ENCODE measurements around the gene IMMP2L.

DNA sequence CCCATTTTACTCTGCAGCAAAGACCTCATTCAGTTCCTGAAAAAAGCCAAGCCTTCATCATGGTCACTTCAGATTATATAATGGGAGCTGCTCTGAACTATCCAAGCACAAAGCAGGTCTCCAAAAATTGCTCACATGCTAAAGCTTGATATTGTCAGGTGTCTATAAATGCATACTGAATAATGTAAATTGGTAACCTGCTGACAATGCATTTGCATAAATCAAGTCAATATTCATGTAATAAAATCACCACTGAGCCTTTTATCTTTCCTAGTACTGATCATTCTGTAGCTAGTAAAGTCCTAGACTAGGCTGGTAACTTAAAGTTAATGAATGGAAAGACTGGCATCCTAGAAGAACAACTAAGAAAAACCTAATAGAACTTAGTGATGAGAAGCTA is 188.3 kb downstream of the IMMP2L start:
- TF ChIP-seq SIN3A (IDR thresholded peaks at IDR 0.05; ENCODE audit: borderline replicate concordance, insufficient read depth, low read length) (no peak), TAF1 (IDR thresholded peaks at IDR 0.05; ENCODE audit: borderline replicate concordance, insufficient read depth, low read length) (no peak), POLR2AphosphoS5 (IDR thresholded peaks at IDR 0.05; ENCODE audit: low read depth, low read length) (no peak)
- TF ChIP-seq, protein P1, sequence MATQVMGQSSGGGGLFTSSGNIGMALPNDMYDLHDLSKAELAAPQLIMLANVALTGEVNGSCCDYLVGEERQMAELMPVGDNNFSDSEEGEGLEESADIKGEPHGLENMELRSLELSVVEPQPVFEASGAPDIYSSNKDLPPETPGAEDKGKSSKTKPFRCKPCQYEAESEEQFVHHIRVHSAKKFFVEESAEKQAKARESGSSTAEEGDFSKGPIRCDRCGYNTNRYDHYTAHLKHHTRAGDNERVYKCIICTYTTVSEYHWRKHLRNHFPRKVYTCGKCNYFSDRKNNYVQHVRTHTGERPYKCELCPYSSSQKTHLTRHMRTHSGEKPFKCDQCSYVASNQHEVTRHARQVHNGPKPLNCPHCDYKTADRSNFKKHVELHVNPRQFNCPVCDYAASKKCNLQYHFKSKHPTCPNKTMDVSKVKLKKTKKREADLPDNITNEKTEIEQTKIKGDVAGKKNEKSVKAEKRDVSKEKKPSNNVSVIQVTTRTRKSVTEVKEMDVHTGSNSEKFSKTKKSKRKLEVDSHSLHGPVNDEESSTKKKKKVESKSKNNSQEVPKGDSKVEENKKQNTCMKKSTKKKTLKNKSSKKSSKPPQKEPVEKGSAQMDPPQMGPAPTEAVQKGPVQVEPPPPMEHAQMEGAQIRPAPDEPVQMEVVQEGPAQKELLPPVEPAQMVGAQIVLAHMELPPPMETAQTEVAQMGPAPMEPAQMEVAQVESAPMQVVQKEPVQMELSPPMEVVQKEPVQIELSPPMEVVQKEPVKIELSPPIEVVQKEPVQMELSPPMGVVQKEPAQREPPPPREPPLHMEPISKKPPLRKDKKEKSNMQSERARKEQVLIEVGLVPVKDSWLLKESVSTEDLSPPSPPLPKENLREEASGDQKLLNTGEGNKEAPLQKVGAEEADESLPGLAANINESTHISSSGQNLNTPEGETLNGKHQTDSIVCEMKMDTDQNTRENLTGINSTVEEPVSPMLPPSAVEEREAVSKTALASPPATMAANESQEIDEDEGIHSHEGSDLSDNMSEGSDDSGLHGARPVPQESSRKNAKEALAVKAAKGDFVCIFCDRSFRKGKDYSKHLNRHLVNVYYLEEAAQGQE (IDR thresholded peaks at IDR 0.05; ENCODE audit: insufficient read depth in 1 of 2, low read depth in 2 of 2, low read length in 2 of 2): no peak
